ENCODE data around the gene PRPF38A.

Gene PRPF38A

GRCh38 chr1:52399629-52400028, 4.8 kb upstream of the PRPF38A start:
- DNase-seq (ENCODE audit: low read depth in 2 of 2): no peak

- DNase-seq (ENCODE audit: low read depth in 2 of 2): no peak
These were observed 4.3 kb upstream of the PRPF38A start for GRCh38 chr1:52400131-52400530.

- DNase-seq (ENCODE audit: low read depth in 2 of 2): no peak
These were observed 1.6 kb upstream of the PRPF38A start for GRCh38 chr1:52402860-52403240.

GRCh38 chr1:52403566-52404115, 761 bp upstream of the PRPF38A start:
- DNase-seq (ENCODE audit: low read depth in 2 of 2): peak; percentile 30 to 47

DNA sequence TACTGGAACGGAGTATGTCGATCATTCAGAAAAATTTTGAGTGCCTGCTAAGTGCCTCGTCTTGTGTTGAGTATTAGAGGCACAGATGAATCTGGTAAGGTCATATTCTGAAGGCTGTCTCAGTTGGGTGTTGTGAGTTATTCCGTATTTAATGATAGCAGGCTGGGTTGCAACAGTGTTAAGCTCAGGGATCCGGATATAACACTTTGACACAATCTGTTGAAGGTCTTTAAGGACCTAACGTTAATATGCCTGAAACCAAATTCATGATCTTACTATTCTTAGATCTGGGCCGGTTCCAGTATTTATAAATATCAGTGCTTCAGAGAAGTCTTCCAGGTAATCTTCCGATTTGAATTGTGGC, 555 bp downstream of the PRPF38A start:
- DNase-seq (ENCODE audit: low read depth in 2 of 2): no peak

DNA sequence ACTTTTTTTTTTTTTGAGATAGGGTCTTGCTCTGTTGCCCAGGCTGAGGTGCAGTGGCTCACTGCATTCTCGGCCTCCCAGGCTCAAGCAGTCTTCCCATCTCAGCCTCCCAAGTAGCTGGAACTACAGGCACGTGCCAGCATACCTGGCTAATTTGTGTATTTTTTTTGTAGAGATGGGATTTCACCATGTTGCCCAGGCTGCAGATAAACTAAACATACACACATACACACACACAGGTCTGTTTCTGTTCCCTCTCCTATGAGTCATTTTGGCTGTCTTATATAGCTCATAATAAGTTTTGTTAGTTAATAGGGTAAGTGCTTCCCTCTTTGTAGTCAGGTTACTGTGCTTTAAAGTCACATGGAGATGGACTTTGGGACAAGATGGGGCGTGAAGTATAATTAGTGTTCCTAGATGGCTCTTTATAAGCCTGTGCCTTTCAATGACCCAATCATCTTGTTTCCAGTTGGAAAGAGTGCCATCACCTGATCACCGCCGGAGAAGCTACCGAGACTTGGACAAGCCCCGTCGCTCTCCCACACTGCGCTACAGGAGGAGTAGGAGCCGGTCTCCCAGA, 9.1 kb downstream of the PRPF38A start:
- DNase-seq (ENCODE audit: low read depth in 2 of 2): no peak

DNA sequence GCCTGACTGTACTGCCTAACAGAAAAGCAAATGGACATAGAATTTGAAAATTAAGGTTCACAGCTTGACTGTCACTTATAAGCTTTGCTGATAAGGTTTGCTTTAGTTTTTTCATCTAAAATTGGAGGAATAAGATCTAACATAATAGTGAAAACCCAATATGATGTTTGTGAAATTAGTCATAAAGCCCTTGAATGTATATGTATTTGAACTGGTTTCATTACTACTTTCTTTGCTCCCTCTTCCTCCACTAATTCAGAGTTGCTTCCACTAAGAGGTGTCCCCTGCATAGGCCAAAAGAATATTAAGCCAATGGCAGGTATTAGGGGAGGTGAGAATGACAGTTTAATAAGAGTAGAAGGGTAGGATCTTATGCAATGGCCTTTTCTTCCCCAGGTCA, 10.5 kb downstream of the PRPF38A start:
- DNase-seq (ENCODE audit: low read depth in 2 of 2): no peak

DNA sequence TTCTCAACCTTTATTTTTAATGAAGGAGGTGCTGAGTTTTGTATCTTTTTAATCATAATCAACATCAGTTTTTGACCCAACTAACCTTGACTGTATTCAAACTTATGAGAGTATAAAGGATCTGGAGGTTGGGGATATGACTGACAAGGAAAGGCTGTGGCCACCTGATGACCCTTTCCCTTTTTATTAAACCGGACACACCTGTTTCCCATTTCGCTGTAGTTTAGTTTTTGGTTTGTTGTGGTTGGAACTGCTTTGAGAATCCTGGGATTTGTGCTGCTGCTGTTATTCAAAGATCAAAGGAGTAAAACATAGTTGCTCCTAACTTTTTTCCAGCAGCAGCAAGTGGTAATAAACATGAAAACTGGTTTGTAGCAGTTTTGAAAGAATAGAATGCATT, 12.4 kb downstream of the PRPF38A start:
- DNase-seq (ENCODE audit: low read depth in 2 of 2): no peak

DNA sequence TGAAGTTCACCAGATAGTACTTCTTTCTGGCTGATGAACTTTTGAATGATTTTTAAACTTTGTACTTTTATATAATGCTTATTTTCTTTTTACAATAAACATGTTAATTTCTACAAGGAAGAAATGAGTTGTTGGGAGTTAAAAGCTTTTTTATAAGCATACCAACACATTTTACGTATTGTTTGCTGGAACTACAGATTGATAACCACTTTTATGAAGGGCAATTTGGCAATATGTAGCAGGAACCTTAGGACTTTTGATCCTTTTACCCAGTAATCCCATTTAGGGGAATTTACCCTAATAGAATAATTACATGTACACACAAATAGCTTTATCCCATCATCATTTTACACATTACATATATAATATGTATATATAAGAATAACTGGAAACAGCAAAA, 16.3 kb downstream of the PRPF38A start:
- no peak for DNase-seq (ENCODE audit: low read depth in 2 of 2)

- no peak for DNase-seq (ENCODE audit: low read depth in 2 of 2)
These were observed 18.7 kb downstream of the PRPF38A start for GRCh38 chr1:52423055-52423454.

DNA sequence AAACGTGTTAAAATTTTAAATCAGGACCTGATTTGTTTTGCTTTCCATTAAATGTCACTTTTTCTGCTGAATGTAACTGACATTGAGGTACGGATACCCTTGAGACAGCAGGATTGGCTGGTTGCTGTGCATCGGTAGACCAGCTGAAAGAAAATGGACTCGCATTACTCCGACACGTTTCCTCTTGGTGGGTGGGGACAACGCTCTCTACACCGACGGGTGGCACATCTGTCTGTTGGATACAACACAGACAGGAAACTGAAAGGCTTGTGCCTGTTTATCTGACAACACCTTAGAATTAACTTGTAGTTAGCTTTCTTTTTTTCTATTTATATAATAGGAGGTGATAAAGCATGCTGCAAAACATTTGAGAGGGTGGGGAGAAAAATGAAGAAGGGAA, 19.4 kb downstream of the PRPF38A start:
- peak; percentile 26 to 45 for DNase-seq (ENCODE audit: low read depth in 2 of 2)

GRCh38 chr1:52424231-52424636, 19.8 kb downstream of the PRPF38A start:
- no peak for DNase-seq (ENCODE audit: low read depth in 2 of 2)

DNA sequence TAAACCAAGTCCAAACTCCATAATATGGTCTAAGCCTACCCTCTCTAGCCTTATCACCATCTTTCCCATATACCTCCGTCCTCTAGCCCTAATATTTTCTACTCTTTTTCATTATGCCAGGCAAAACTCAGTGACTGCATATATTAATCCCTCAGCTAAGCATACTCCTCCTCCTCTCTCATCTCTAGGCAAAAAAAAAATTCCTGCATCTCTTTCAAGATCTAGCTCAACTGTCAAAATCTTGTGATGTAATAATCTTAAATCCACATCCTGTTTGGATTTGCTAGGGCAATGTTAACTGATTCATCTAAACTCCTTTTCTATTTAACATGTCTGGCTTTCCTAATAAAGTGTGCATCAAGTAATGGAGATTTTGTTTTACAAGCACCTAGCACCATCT, 20.4 kb downstream of the PRPF38A start:
- DNase-seq (ENCODE audit: low read depth in 2 of 2): no peak

- DNase-seq (ENCODE audit: low read depth in 2 of 2): no peak
These were observed 22.0 kb downstream of the PRPF38A start for GRCh38 chr1:52426371-52426770.

DNA sequence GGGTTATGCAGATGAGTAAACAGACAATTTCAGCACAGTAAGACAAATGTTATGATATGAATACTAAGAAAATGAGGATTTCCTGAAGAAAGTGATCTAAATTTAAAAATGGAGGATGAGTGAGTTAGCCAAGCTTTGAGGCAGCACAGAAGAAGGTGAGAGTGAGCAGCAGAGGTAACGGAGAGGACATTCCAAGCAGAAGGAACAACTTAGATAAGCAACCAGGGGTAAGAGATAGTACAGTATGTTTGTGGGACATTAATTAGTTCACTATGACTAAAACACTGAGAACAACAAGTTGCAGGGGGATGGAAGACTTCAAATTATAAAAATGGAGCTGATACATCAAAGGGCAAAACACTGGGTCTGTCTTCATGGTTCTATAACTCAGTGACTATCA, 22.8 kb downstream of the PRPF38A start:
- no peak for DNase-seq (ENCODE audit: low read depth in 2 of 2)

- DNase-seq (ENCODE audit: low read depth in 2 of 2): no peak
These were observed 28.4 kb downstream of the PRPF38A start for GRCh38 chr1:52432807-52433206.

DNA sequence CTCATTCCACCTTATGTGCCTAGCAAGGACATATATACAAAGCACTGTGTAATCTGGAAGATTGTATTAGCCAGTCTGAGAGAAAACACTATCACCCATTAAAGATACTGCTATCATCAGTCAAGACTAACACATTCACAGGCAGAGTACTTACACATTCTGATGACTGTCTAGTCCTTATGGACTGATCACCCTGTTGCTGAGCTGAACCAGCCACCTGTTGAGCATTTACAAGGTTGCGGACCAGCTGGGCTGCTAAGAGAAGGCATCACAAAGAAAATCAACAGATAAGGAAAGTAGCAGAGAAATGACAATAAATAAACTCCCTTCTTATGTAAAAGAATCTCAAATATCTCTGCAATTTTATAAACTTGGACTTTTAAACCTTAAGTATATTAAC, 30.8 kb downstream of the PRPF38A start:
- DNase-seq (ENCODE audit: low read depth in 2 of 2): no peak

GRCh38 chr1:52435650-52436049, 31.2 kb downstream of the PRPF38A start:
- DNase-seq (ENCODE audit: low read depth in 2 of 2): no peak

GRCh38 chr1:52436817-52437216, 32.4 kb downstream of the PRPF38A start:
- DNase-seq (ENCODE audit: low read depth in 2 of 2): no peak

DNA sequence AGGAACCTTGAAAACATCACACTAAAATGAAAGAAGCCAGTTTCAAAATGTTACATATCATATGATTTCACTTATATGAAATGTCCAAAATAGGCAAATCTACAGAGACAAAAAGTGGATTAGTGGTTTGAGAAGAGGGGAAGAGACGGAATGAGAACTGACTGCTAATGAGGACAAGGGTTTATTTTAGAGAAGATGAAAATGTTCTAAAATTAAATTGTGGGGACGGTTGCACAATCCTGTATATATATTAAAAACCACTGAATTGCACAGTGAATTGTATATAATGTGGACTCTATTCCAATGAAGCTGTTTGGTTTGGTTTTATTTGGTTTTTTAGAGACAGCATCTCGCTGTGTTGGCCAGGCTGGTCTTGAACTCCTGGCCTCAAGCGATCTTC, 35.6 kb downstream of the PRPF38A start:
- DNase-seq (ENCODE audit: low read depth in 2 of 2): no peak

DNA sequence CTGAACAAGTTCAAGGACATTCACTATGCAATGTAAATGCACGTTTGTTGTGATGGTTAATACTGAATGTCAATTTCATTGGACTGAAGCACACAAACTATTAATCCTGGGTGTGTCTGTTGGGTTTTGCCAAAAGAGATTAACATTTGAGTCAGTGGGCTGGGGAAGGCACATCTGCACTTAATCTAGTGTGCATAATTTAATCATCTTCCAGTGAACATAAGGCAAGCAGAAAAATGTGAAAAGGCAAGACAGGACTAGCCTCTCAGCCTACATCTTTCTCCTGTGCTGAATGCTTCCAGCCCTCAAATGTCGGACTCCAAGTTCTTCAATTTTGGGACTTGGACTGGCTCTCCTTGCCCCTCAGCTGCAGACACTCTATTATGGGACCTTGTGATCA, 40.1 kb downstream of the PRPF38A start:
- no peak for DNase-seq (ENCODE audit: low read depth in 2 of 2)

- no peak for DNase-seq (ENCODE audit: low read depth in 2 of 2)
These were observed 49.7 kb downstream of the PRPF38A start for GRCh38 chr1:52454127-52454526.

- DNase-seq (ENCODE audit: low read depth in 2 of 2): no peak
These were observed 50.4 kb downstream of the PRPF38A start for GRCh38 chr1:52454779-52455178.

DNA sequence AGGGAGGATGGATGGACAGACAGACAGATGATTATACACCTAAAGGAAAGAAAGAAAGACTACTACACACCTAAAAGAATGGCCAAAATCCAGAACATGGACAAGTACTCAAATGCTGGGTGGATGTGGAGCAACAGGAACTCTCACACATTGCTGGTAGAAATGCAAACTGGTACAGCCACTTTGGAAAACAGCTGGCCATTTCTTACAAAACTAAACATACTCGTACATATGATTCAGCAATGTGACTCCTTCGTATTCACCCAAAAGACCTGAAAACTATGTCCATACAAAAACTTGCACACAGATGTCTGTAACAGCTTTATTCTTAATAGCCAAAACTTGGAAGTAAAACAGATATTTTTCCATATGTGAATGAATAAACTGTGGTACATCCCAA, 51.3 kb downstream of the PRPF38A start:
- DNase-seq (ENCODE audit: low read depth in 2 of 2): no peak

Measured in stimulated activated CD4-positive, alpha-beta T cell treated with anti-CD3 and anti-CD28 coated beads, Interleukin-15, amount 100 ng/mL, for 48 hours (primary cell).